ENCODE measurements around the gene EPB41L1. TPM values are rescaled to one million over a fixed set of nuclear protein-coding genes. Genes with fewer than 3 reads are reported as not detected.

Gene EPB41L1
- total RNA-seq, 1 experiment from 2014 or later, result 38.7 TPM

DNA sequence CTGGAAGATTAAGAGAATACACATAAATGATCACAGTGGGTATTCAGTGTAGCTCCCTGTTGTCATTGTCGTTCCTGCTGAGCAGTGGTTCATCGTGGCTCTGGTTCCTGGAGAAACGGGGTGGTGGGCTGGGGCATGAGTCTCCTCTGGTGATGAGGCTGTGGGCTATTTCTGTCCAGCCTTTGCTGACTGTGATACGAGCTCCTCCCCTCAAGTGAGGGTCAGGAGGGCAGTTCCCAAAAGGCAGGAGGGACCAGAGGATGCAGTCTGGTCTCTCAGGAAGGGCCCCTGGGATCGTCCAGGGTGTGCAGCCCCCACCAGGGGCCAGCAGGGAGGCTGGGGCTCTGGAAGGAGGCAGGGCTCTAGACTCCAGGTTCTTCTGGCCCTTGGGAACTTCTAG lies 120.5 kb downstream of the EPB41L1 start:
- H3K9me3 Mint-ChIP-seq, result no peaks in the 10 kb centered on the region
- no peak overlapping the region for H3K4me3 Mint-ChIP-seq
- ChIA-PET POLR2A (no interaction called here), CTCF (interaction anchor here (1.0 to 6.1 kb wide), 5 partner anchors 17 to 164 kb away, joined by 5 to 90 read pairs (median 7); no protein-coding TSS in a partner anchor)
- H3K4me1 Mint-ChIP-seq, result peaks cover 23% of the 10 kb centered on the region
- no peaks in the 10 kb centered on the region; the same call in 1 of the 2 replicates for H3K27me3 Mint-ChIP-seq (ENCODE audit: low read depth)
- H3K36me3 Mint-ChIP-seq, result no peaks in the 10 kb centered on the region
- ATAC-seq (no peak), DNase-seq (ENCODE audit: low spot score) (no peak)
- H3K27ac Mint-ChIP-seq, result no peak overlapping the region
- no peak for TF ChIP-seq GABPB1 (CRISPR knock-in tag; IDR thresholded peaks at IDR 0.05)

- ChIA-PET POLR2A (no interaction called here), CTCF (interaction anchor here (0.7 to 6.1 kb wide), 5 partner anchors 17 to 217 kb away, joined by 3 to 90 read pairs (median 6); no protein-coding TSS in a partner anchor)
- TF ChIP-seq TEAD4 (CRISPR knock-in tag; IDR thresholded peaks at IDR 0.05), result no peak
- no peak for TF ChIP-seq PRRX2 (CRISPR knock-in tag; IDR thresholded peaks at IDR 0.05)
- TF ChIP-seq NFATC4 (CRISPR knock-in tag; IDR thresholded peaks at IDR 0.05), result no peak
- no peak overlapping the region for H3K4me3 Mint-ChIP-seq
- DNase-seq (ENCODE audit: low spot score) (no peak), ATAC-seq (no peak)
- no peaks in the 10 kb centered on the region; the same call in 1 of the 2 replicates for H3K27me3 Mint-ChIP-seq (ENCODE audit: low read depth)
- H3K36me3 Mint-ChIP-seq, result no peaks in the 10 kb centered on the region
- no peaks in the 10 kb centered on the region for H3K9me3 Mint-ChIP-seq
- H3K27ac Mint-ChIP-seq, result no peak overlapping the region
- peaks cover 23% of the 10 kb centered on the region for H3K4me1 Mint-ChIP-seq
Measured at GRCh38 chr20:36275441-36276189, 121.1 kb downstream of the EPB41L1 start.

- no peak overlapping the region for H3K27ac Mint-ChIP-seq
- CTCF ChIA-PET, result interaction anchor here (1.7 kb wide), 1 partner anchor 122 kb away, joined by 4 read pairs; no protein-coding TSS in a partner anchor
- DNase-seq (ENCODE audit: low spot score) (no peak), ATAC-seq (no peak)
- H3K9me3 Mint-ChIP-seq, result no peaks in the 10 kb centered on the region
- peaks cover 11% of the 10 kb centered on the region; the same call in 1 of the 2 replicates for H3K4me1 Mint-ChIP-seq
- POLR2A ChIA-PET, result interaction anchor here (0.8 kb wide), 1 partner anchor 10 kb away, joined by 3 read pairs; no protein-coding TSS in a partner anchor
- H3K27me3 Mint-ChIP-seq (ENCODE audit: low read depth), result no peaks in the 10 kb centered on the region; the same call in 1 of the 2 replicates
- H3K4me3 Mint-ChIP-seq, result no peak overlapping the region
- no peaks in the 10 kb centered on the region for H3K36me3 Mint-ChIP-seq
- TF ChIP-seq ZBTB43 (CRISPR knock-in tag; IDR thresholded peaks at IDR 0.05) (no peak), NFATC4 (CRISPR knock-in tag; IDR thresholded peaks at IDR 0.05) (no peak), ATF1 (CRISPR knock-in tag; IDR thresholded peaks at IDR 0.05) (no peak), ESRRA (CRISPR knock-in tag; IDR thresholded peaks at IDR 0.05; ENCODE audit: borderline replicate concordance) (no peak), PRRX2 (CRISPR knock-in tag; IDR thresholded peaks at IDR 0.05) (no peak), CTCF (IDR thresholded peaks at IDR 0.05) (no peak), TEAD1 (CRISPR knock-in tag; IDR thresholded peaks at IDR 0.05) (no peak), EMX1 (CRISPR knock-in tag; IDR thresholded peaks at IDR 0.05) (no peak), ZNF532 (CRISPR knock-in tag; IDR thresholded peaks at IDR 0.05; ENCODE audit: borderline replicate concordance) (no peak), GRHL2 (CRISPR knock-in tag; IDR thresholded peaks at IDR 0.05; ENCODE audit: insufficient replicate concordance, severe bottlenecking) (no peak), PREB (CRISPR knock-in tag; IDR thresholded peaks at IDR 0.05; ENCODE audit: borderline replicate concordance) (no peak), OVOL2 (CRISPR knock-in tag; IDR thresholded peaks at IDR 0.05; ENCODE audit: borderline replicate concordance) (no peak), FOXJ3 (CRISPR knock-in tag; IDR thresholded peaks at IDR 0.05; ENCODE audit: borderline replicate concordance) (no peak), RORB (CRISPR knock-in tag; IDR thresholded peaks at IDR 0.05) (no peak), KAT7 (CRISPR knock-in tag; IDR thresholded peaks at IDR 0.05; ENCODE audit: borderline replicate concordance) (no peak)
- TF ChIP-seq, protein P1, sequence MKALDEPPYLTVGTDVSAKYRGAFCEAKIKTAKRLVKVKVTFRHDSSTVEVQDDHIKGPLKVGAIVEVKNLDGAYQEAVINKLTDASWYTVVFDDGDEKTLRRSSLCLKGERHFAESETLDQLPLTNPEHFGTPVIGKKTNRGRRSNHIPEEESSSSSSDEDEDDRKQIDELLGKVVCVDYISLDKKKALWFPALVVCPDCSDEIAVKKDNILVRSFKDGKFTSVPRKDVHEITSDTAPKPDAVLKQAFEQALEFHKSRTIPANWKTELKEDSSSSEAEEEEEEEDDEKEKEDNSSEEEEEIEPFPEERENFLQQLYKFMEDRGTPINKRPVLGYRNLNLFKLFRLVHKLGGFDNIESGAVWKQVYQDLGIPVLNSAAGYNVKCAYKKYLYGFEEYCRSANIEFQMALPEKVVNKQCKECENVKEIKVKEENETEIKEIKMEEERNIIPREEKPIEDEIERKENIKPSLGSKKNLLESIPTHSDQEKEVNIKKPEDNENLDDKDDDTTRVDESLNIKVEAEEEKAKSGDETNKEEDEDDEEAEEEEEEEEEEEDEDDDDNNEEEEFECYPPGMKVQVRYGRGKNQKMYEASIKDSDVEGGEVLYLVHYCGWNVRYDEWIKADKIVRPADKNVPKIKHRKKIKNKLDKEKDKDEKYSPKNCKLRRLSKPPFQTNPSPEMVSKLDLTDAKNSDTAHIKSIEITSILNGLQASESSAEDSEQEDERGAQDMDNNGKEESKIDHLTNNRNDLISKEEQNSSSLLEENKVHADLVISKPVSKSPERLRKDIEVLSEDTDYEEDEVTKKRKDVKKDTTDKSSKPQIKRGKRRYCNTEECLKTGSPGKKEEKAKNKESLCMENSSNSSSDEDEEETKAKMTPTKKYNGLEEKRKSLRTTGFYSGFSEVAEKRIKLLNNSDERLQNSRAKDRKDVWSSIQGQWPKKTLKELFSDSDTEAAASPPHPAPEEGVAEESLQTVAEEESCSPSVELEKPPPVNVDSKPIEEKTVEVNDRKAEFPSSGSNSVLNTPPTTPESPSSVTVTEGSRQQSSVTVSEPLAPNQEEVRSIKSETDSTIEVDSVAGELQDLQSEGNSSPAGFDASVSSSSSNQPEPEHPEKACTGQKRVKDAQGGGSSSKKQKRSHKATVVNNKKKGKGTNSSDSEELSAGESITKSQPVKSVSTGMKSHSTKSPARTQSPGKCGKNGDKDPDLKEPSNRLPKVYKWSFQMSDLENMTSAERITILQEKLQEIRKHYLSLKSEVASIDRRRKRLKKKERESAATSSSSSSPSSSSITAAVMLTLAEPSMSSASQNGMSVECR (CRISPR knock-in tag; IDR thresholded peaks at IDR 0.05; ENCODE audit: borderline replicate concordance), result no peak
Measured at GRCh38 chr20:36277546-36277945, 123.0 kb downstream of the EPB41L1 start.
